HG03558 (cell line): ENCODE results near the gene NRXN3.

Experiments
- ATAC-seq: cut with Tn5 transposase; IDR thresholded peaks from one replicate; pipeline ENCODE4 v1.9.1; 2021; ENCODE audit warnings: moderate number of reproducible peaks; ENCODE audit not compliant: unreplicated experiment; ENCODE audit errors: extremely low read depth

Gene NRXN3

DNA sequence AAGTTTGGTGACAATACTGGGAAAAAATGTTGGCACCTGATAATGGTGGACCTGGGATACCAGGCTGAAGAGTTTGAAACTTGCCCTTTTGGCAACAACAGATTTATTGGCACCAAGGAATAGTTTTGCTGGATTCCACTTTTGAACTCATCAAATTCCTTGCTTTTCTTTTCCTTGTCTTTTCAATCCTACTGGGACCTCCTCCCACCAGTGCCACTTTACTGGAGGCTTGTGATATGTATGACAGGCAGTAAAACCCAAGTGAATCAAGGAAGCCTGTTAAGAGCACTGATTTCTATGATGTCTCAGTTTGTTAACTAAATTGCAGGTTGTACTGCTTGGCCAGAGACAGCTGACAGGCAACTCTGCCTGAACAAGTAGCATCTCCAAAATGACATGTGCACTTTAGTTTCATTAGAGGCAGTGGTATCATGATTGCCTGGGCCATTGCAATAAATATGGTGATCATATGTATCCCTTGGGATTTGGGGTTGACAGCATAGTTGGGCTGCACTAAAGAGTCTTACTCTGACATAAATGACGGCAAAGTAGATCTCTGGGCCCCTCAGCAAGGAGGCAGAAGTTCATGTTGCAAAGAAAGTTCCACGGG is 1475.7 kb downstream of the NRXN3 start:
- no peak for ATAC-seq

DNA sequence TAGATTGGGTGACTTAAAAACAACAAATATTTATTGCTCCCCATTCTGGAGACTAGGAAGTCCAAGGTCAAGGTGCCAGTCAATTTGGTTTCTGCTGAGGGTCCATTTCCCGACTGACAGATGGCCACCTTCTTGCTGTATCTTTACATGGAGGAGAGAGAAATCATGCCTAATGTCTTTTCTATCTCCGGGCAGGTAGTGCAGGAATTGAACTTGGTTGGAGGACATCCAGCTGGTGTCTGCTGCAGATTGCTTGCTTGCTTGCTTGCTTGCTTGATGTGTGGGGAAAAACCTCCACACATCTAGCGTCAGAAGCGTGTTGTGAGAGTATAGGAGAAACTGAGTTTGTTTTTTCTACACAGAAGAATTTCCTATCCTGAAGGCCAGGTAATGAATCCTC is 1479.7 kb downstream of the NRXN3 start:
- ATAC-seq: no peak

GRCh38 chr14:79652513-79653307 is 1482.5 kb downstream of the NRXN3 start:
- no peak for ATAC-seq

DNA sequence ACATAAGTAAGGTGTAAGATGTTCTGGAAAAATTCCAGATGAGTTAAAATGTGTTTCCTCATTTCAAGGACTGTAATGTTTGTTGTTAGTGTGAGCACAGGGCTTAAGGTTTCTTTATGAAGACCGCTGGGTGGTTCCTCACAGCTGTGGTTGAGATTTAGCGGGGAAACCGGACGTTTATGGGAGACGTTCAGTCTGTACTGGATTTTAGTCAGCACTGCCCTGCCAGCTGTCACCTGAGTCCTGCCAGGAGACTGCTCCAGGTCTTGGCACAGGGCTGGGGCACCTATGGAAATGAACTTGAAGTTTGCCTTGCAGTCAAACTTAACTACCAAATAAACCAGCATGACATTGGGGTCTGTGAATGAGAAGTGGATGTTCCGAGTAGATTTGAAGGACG is 1485.9 kb downstream of the NRXN3 start:
- no peak for ATAC-seq

- no peak for ATAC-seq
These were observed 1486.3 kb downstream of the NRXN3 start for GRCh38 chr14:79656496-79656895.

DNA sequence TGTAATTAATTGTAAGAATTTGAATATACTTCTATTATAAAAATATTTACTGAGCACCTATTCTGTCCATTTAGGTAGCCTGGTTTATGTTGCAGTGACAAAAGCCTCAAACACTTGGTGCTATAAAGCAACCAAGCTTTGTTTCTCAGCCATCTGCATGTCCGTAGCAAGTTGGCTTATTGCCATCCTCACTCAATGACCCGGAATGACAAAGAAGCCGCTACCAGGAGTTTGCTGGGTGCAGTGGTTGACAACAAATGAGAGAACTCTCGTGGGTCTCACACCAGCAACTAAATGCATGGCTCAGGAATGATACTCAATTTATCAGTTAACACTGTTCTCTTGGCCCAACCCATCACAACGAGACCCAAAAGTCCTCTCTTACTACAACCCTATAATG is 1488.0 kb downstream of the NRXN3 start:
- ATAC-seq: no peak

DNA sequence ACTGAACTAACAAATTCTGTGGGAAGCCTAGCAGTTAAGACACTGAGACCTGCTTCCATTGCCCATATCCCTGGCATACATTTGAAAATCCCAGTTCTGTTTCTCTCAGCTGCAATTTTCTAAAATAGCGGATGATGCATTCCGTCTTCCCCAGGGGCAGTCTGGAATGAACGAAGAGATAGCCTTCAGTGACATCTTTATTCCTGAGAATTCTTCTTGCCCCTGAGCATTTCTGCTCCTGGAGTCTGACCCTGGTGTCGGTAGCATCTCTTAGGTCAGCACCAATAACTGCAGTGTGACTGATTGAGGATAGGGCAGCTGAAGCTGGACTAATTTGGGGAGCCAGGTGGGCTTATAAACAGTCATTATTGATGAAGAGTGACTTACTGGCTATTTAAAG is 1488.6 kb downstream of the NRXN3 start:
- no peak for ATAC-seq

DNA sequence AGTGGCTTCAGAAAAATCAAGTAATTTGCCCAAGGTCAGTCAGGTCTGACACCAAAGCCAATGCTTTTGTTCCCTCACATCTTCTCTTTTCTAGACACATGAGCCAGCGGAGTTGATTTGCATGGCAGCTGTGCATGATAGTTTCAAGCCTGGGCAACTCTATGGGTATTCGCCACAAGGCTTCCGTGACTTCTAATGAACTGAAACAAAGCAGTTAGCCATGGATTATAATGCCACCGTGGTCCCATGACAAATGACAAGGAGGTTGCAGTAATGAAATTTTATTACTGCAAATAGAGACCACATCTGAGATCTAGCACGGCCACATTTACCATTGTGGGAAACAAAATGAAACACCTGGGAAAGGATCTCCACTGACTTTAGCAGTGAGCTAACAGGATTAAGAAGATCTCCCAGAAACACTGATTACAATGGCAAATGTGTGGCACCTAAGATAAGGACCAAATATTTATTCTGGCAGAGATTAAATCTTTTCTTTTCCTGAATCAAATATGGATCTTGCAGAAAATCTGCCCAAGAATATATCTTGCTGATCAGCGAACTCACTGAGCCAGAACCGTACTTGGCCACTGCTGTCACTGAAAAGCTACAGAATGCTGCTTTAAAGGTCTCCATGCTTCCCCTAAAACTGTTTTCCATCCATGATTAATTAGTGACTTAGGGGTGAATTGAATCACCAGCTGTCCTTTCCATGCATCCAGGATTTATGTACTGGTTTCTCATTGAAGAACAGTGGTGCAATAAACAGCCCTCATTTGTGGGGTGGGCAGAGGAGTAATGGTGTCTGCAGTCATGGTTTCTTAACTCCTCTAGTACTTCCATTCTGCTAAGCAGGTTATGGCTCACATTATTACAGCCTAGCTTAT is 1490.1 kb downstream of the NRXN3 start:
- ATAC-seq: no peak

GRCh38 chr14:79661752-79662151 is 1491.6 kb downstream of the NRXN3 start:
- ATAC-seq: no peak

DNA sequence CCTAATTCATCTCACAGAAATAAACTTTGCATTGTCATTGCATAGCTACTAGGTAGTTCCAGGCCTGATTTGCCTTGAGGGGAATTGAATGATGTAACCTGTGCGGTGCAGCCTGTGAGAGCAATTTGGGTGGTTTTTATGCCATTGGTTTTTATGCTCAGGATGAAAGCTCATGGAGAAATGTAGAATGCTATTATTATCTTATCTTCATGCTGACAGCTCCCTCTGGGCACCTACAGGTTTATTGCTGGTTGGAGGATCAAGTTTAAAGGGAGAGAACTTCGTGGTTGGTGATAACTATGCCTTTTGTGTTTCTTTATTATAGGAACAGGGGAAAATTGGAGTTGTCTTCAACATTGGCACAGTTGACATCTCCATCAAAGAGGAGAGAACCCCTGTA is 1493.3 kb downstream of the NRXN3 start:
- ATAC-seq: no peak

- no peak for ATAC-seq
These were observed 1495.4 kb downstream of the NRXN3 start for GRCh38 chr14:79665556-79665955.

GRCh38 chr14:79668951-79669350 is 1498.8 kb downstream of the NRXN3 start:
- ATAC-seq: no peak

DNA sequence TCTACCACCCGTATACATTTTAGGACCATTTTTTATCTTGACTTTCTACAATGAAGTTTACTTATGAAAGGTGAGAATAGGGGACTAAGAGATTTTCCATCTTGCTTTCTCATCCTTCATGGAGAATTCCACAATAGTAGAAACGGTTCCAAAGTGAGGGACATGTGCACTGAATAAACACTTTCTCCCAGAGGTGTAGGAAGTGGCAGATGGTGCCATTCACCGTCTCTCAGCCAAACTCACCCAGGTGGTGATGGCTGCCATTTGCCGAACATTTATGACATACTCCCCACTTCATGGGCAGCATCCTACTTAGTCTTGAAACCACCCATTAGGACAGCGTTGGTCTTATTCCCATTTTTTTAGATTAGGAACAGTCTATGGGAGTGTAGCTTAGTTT is 1500.6 kb downstream of the NRXN3 start:
- no peak for ATAC-seq

DNA sequence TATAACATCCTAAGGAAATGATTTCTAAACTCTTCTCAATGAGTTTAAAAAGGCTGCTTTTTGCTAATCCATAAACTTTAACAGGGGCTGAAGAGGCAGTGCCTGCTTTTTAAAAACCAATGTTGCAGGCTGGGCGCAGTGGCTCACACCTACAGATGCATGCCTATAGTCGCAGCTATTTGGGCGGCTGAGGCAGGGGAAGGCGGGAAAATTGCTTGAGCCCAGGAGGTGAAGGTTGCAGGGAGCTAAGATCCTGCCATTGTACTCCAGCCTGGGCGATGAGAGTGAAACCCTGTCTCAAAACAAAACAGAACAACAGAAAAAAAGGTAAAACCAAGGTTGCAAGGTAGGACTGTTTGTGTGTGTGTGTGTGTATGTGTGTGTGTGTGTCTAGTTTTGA is 1509.9 kb downstream of the NRXN3 start:
- ATAC-seq: no peak

DNA sequence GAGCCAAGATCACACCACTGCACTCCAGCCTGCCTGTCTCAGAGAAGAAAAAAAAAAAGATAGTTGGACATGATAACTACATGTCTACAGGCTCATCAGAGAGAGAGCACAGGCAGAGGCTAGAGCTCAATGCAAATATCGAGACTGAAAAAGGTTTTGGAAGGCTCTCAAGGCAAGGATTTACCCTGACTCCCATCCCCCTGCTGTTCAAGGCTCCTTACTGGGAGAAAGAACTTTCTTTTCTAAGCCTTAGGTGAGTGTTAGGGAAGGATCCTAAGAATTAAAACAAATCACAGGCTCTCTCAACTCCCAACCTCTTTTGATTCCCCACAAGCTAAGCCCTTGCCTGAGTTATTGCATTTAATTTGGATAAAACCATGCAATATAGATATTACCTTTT is 1516.0 kb downstream of the NRXN3 start:
- ATAC-seq: no peak

- no peak for ATAC-seq
These were observed 1520.8 kb downstream of the NRXN3 start for GRCh38 chr14:79690960-79691359.

DNA sequence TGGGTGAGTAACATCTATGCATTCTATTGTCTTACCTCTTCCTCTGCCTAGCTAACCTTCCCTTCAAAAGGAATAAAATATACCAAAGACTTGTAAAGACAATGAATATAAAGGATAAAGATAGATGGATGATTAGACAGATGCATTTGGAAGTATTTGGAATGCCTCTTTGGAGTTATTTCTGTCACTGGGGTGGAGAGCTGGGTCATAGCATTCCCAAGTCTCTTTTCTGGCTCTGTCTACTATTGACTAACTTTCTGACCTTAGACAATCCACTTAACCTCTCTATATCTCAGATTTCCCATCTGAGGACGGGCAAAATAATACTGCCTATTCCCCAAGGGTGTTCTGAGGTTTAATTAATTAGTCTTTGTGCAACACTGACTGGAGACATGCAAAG is 1523.8 kb downstream of the NRXN3 start:
- no peak for ATAC-seq

DNA sequence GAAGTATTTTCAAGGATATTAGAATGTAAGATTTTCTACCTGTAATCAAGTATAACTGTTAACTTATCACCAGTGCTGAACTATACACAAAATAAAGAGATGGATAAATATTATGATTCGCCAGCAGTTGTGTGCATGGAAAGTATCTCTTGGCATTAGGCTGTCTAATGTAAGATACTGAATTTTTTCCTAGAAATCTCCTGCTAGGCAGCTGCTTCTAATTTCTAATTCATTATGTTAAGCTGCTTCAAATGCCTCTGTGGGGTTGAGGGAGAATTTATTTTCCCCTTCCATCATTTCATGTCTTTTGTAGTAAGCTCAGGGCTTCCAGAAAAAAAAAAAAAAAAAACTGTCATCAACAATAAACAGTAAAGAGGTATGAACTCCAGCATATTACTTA is 1525.1 kb downstream of the NRXN3 start:
- no peak for ATAC-seq

DNA sequence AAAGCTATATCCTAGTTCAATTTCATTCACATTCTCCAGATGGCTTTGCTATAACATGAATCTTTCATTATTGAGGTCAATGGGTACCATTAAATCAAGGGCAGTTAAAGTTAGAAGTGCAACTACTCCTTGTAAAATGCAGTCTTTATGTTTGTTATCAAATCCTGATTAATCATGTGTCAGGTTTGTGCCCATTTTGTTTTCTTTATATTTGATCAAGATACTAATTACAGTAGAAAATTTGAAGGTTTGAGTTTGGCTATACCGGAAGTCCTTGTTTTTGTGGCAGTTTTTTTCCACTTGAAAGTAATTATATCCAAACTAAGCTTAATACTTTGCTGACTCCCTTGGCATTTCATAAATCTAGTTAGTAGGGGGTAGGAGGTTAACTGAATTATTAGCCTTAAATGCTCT is 1528.1 kb downstream of the NRXN3 start:
- ATAC-seq: no peak

DNA sequence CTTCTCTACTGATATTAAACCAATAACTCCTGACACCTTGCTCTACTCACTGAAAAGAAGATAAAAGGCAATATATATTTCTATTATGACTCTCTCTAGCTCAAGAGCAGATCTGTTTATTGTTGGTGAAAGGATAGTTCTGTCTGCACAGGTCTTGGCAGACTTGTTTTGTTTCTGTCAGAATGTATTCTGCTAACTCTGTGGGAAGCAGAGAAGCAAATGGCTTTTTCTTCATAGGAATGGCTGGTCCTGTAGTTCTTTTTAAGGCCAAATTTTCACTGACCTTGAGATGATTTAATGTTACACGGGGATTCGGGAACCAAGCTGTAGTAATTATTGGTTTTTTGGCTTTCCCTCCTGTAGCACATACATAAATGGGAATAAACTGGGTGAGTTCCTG is 1529.0 kb downstream of the NRXN3 start:
- ATAC-seq: no peak

GRCh38 chr14:79701371-79701770 is 1531.2 kb downstream of the NRXN3 start:
- no peak for ATAC-seq
